HL-60 (cell line): ENCODE results near the gene UXS1.

ENCODE experiments used
- DNase-seq, 2 experiments: peaks; one replicate each; pipeline ENCODE4 v3.0.0-alpha.2; 2010 to 2020; ENCODE audit warnings: low read depth in 1 of 2, low spot score in 1 of 2
- H3K27ac ChIP-seq: fragments of 250-450 bp; sonication (Bioruptor Pico); replicated peaks from 2 replicates; pipeline ENCODE4 v1.5.1; 2020; ENCODE audit warnings: mild to moderate bottlenecking, moderate library complexity
- H3K27me3 ChIP-seq: fragments of 250-450 bp; sonication (Bioruptor Pico); 2 replicates; pipeline ENCODE4 v1.5.1; 2021; ENCODE audit warnings: mild to moderate bottlenecking, moderate library complexity; ENCODE audit not compliant: insufficient read depth, poor library complexity, severe bottlenecking
- H3K4me3 ChIP-seq: replicated peaks from 2 replicates; pipeline ENCODE4 v1.5.1; 2011; ENCODE audit warnings: mild to moderate bottlenecking, control low read depth, low read length; ENCODE audit not compliant: insufficient read depth
- GABPA ChIP-seq: IDR thresholded peaks from 2 replicates; pipeline ENCODE4 v1.6.1; 2012; ENCODE audit warnings: low read depth
- POLR2AphosphoS5 ChIP-seq: IDR thresholded peaks from 2 replicates; pipeline ENCODE4 v1.6.1; 2012; ENCODE audit warnings: low read depth
- REST ChIP-seq: IDR thresholded peaks from 2 replicates; pipeline ENCODE4 v1.6.1; 2012; ENCODE audit warnings: low read depth; ENCODE audit not compliant: insufficient replicate concordance
- SPI1 ChIP-seq: IDR thresholded peaks from 2 replicates; pipeline ENCODE4 v1.6.1; 2012; ENCODE audit warnings: low read depth, mild to moderate bottlenecking, borderline replicate concordance
- TF ChIP-seq, protein P1 (sequence below): IDR thresholded peaks from one replicate; pipeline ENCODE4 v1.5.1; 2011; ENCODE audit warnings: low read length, control low read depth, inconsistent platforms; ENCODE audit not compliant: insufficient read depth

The UXS1 gene

GRCh38 chr2:106080959-106081358, 113.1 kb downstream of the UXS1 start:
- DNase-seq, result no peak
- no peaks in the 10 kb centered on the region for H3K27me3 ChIP-seq
- H3K27ac ChIP-seq, result no peak overlapping the region
- no peak overlapping the region for H3K4me3 ChIP-seq
- TF ChIP-seq POLR2AphosphoS5 (no peak), SPI1 (no peak), REST (no peak), GABPA (no peak)
- TF ChIP-seq, protein P1, sequence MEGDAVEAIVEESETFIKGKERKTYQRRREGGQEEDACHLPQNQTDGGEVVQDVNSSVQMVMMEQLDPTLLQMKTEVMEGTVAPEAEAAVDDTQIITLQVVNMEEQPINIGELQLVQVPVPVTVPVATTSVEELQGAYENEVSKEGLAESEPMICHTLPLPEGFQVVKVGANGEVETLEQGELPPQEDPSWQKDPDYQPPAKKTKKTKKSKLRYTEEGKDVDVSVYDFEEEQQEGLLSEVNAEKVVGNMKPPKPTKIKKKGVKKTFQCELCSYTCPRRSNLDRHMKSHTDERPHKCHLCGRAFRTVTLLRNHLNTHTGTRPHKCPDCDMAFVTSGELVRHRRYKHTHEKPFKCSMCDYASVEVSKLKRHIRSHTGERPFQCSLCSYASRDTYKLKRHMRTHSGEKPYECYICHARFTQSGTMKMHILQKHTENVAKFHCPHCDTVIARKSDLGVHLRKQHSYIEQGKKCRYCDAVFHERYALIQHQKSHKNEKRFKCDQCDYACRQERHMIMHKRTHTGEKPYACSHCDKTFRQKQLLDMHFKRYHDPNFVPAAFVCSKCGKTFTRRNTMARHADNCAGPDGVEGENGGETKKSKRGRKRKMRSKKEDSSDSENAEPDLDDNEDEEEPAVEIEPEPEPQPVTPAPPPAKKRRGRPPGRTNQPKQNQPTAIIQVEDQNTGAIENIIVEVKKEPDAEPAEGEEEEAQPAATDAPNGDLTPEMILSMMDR, result no peak

- no peak for DNase-seq
- Histone ChIP-seq H3K4me3 (no peak overlapping the region), H3K27me3 (no peaks in the 10 kb centered on the region), H3K27ac (no peak overlapping the region)
- no peak for TF ChIP-seq POLR2AphosphoS5
- TF ChIP-seq REST, result no peak
- TF ChIP-seq SPI1, result no peak
- TF ChIP-seq, protein P1, result no peak
- no peak for TF ChIP-seq GABPA
Measured at GRCh38 chr2:106078096-106078495, 116.0 kb downstream of the UXS1 start.

- no peak for TF ChIP-seq SPI1
- TF ChIP-seq POLR2AphosphoS5, result no peak
- TF ChIP-seq GABPA, result no peak
- TF ChIP-seq, protein P1, result no peak
- TF ChIP-seq REST, result no peak
- Histone ChIP-seq H3K27me3 (no peaks in the 10 kb centered on the region), H3K4me3 (no peak overlapping the region), H3K27ac (no peak overlapping the region)
- DNase-seq, result no peak
Measured at GRCh38 chr2:106076941-106077340, 117.2 kb downstream of the UXS1 start.
